HAP-1 (cell line): Measurements from ENCODE around the gene ALDH3B2.
"Not testable (repeated sequence)": the region's sequence is repeated elsewhere in the genome, so short reads cannot be mapped to it uniquely, and the experiment has no call there.

ENCODE experiments used
- DNase-seq, 2 experiments: peaks; one replicate each; pipeline ENCODE4 v3.0.0-alpha.2; 2016 to 2020; ENCODE audit warnings: low spot score in 2 of 2
- H3K27me3 ChIP-seq: fragments of 250-450 bp; sonication (Bioruptor Pico); 2 replicates; pipeline ENCODE4 v1.5.1; 2020; ENCODE audit warnings: low read depth, mild to moderate bottlenecking, moderate library complexity
- H3K36me3 ChIP-seq: fragments of 250-450 bp; sonication (Bioruptor Pico); replicated peaks from 2 replicates; pipeline ENCODE4 v1.5.1; 2020; ENCODE audit warnings: mild to moderate bottlenecking
- H3K4me1 ChIP-seq: fragments of 250-450 bp; sonication (Bioruptor Pico); 2 replicates; pipeline ENCODE4 v1.5.1; 2020; ENCODE audit warnings: mild to moderate bottlenecking
- H3K4me3 ChIP-seq: fragments of 250-450 bp; sonication (Bioruptor Pico); 2 replicates; pipeline ENCODE4 v1.5.1; 2020; ENCODE audit warnings: mild to moderate bottlenecking, moderate library complexity
- H3K9me3 ChIP-seq: fragments of 250-450 bp; sonication (Bioruptor Pico); 2 replicates; pipeline ENCODE4 v1.5.1; 2020; ENCODE audit warnings: mild to moderate bottlenecking, moderate library complexity
- in situ Hi-C: fragments of 300-500 bp; cut with MboI; formaldehyde crosslinking; loops from 3 replicates; pipeline ENCODE4 v1.14.3; 2020; ENCODE audit warnings: low sequenced_read_pairs, inconsistent platforms, mixed read lengths

The ALDH3B2 gene

GRCh38 chr11:67662142-67662834 lies 12.1 kb downstream of the ALDH3B2 start:
- Histone ChIP-seq H3K27me3 (no peaks in the 10 kb centered on the region), H3K4me1 (no peaks in the 10 kb centered on the region), H3K9me3 (peaks cover 5% of the 10 kb centered on the region; the same call in 1 of the 2 replicates), H3K36me3 (no peaks in the 10 kb centered on the region), H3K4me3 (no peak overlapping the region)
- no peak for DNase-seq
- in situ Hi-C loops = no loop called here

DNA sequence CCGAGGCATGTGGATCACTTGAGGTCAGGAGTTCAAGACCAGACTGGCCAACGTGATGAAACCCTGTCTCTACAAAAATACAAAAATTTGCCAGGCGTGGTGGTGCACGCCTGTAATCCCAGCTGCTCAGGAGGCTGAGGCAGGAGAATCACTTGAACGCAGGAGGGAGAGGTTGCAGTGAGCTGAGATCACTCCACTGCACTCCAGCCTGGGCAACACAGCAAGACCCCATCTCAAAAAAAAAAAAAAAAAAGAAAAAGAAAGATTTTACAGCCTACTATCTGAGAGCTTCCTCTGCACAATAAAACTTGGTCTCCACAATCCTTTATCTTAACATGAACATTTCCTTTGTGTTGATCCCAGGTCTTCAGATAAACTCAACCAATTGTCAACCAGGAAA lies 13.7 kb downstream of the ALDH3B2 start:
- H3K4me1 ChIP-seq, DNase-seq, H3K27me3 ChIP-seq, H3K4me3 ChIP-seq, in situ Hi-C loops, H3K36me3 ChIP-seq: not testable (repeated sequence)
- peaks cover 12% of the 10 kb centered on the region; the same call in 1 of the 2 replicates for H3K9me3 ChIP-seq

DNA sequence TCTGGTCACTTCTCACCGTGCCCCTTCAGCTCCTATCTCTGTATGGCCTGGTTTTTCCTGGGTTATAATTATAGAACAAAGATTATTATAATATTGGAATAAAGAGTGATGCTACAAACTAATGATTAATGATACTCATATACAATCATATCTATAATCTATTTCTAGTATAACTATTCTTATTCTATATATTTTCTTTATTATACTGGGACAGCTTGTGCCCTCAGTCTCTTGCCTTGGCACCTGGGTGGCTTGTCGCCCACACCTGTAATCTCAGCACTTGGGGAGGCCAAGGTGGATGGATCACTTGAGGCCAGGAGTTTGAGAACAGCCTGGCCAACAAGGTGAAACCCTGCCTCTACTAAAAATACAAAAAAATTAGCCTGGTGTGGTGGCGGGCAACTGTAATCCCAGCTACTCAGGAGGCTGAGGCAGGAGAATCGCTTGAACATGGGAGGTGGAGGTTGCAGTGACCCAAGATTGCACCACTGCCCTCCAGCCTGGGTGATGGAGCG lies 14.7 kb downstream of the ALDH3B2 start:
- H3K9me3 ChIP-seq = peaks cover 16% of the 10 kb centered on the region
- H3K36me3 ChIP-seq, DNase-seq, in situ Hi-C loops, H3K27me3 ChIP-seq, H3K4me1 ChIP-seq, H3K4me3 ChIP-seq: not testable (repeated sequence)

DNA sequence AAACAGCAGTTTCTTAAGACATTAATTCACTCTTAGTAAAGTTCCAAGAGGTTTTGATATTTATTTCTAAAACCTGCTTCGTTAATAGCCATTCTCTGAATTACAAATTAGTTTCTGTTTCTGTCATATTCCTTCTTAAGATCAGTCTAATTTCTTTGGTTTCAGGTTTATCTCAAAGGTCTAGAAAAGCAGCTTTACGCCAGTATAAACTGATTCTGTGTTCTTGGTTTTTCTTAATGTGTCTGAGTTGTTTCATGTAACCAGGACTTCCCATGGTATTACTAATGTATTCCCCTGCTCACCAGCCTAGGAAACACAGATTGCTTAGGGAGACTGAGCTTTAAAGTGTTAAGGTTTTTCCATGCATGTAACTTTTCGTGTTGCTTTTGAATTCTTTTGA lies 17.1 kb downstream of the ALDH3B2 start:
- no peak overlapping the region for H3K4me3 ChIP-seq
- in situ Hi-C loops = no loop called here
- no peaks in the 10 kb centered on the region for H3K27me3 ChIP-seq
- H3K4me1 ChIP-seq = no peaks in the 10 kb centered on the region; the same call in 1 of the 2 replicates
- no peaks in the 10 kb centered on the region for H3K36me3 ChIP-seq
- peaks cover 16% of the 10 kb centered on the region for H3K9me3 ChIP-seq
- DNase-seq = no peak

- DNase-seq = no peak
- Histone ChIP-seq H3K27me3 (no peaks in the 10 kb centered on the region), H3K9me3 (peaks cover 16% of the 10 kb centered on the region), H3K36me3 (no peaks in the 10 kb centered on the region), H3K4me3 (no peak overlapping the region), H3K4me1 (no peaks in the 10 kb centered on the region; the same call in 1 of the 2 replicates)
- in situ Hi-C loops = no loop called here
These were observed 18.0 kb downstream of the ALDH3B2 start for GRCh38 chr11:67656278-67656922.

- H3K36me3 ChIP-seq = no peaks in the 10 kb centered on the region
- DNase-seq = no peak
- H3K27me3 ChIP-seq = no peaks in the 10 kb centered on the region
- in situ Hi-C loops = no loop called here
- H3K9me3 ChIP-seq = peaks cover 16% of the 10 kb centered on the region
- no peak overlapping the region for H3K4me3 ChIP-seq
- no peaks in the 10 kb centered on the region; the same call in 1 of the 2 replicates for H3K4me1 ChIP-seq
These were observed 20.2 kb downstream of the ALDH3B2 start for GRCh38 chr11:67654225-67654624.

DNA sequence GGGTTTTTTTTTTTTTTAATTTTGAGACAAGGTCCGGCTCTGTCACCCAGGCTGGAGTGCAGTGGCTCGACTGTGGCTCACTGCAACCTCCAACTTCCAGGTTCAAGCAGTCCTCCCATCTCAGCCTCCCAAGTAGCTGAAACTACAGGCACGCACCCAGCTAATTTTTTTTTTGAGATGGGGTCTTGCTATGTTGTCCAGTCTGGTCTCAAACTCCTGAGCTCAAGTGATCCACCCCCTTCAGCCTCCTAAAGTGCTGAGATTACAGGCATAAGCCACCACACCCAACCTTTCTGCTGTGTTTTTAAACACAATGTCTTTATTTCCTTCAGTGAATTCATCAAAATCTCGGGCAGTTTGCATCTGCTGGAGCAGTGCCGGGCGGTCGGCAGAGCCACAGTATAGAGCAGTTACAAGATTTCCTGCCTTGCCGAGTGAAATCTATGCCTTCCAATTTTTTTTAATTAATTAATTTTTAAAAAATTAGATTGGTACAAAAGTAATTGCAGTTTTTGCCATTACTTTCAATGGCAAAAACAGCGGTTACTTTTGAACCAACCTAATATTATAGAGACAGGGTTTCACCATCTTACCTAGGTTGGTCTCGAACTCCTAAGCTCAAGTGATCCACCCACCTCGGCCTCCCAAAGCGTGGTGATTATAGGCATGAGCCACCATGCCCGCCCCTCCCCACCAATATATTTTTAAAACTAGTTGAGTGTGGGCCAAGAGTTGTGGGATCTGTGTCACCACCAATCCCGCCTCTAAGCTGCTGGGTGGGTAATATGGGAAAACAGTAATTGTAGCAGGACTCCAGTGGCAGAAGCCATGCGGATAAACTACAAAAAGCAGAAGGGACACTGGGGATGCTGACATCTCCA lies 21.2 kb downstream of the ALDH3B2 start:
- in situ Hi-C loops = no loop called here
- Histone ChIP-seq H3K4me3 (no peak overlapping the region), H3K9me3 (peaks cover 16% of the 10 kb centered on the region), H3K27me3 (no peaks in the 10 kb centered on the region), H3K4me1 (no peaks in the 10 kb centered on the region; the same call in 1 of the 2 replicates), H3K36me3 (no peaks in the 10 kb centered on the region)
- DNase-seq = no peak

DNA sequence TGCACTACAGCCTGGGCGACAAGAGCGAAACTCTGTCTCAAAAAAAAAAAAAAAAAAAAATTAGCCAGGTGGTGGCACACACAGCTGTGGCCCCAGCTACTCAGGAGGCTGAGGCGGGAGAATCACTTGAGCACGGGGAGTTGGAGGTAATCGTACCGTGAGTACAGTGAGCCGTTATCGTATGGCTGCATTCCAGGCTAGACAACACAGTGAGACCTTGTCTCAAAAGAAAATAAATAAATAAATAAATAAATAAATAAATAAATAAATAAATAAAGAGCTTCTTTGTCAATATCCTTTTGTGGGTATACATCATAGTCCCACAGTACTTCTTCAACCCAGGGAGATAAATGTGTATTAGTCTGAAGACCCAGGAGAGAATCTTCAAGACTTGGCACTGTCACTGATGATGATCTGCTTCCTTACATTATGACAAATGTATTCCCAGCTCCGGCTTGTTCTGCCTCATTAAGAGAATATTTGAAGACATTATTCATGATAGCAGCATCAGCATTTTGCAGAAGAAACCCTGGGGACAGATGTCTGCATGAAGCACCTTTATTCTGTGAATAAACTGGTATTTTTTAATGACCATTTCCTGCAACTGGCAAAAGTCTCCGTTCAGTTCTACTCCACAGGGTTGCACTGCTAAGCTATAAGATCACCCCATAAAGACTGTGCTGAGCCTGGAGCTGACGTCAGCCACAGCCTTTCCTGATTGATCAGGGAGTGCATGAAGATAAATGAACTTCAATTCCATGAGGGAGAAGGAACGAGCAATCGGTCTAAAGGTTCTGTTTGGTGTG lies 22.2 kb downstream of the ALDH3B2 start:
- H3K4me3 ChIP-seq = no peak overlapping the region
- H3K27me3 ChIP-seq = no peaks in the 10 kb centered on the region
- no peaks in the 10 kb centered on the region for H3K36me3 ChIP-seq
- H3K9me3 ChIP-seq = peaks cover 11% of the 10 kb centered on the region
- no peaks in the 10 kb centered on the region; the same call in 1 of the 2 replicates for H3K4me1 ChIP-seq
- no peak for DNase-seq
- in situ Hi-C loops = no loop called here

GRCh38 chr11:67649634-67650510 lies 24.6 kb downstream of the ALDH3B2 start:
- H3K36me3 ChIP-seq = no peaks in the 10 kb centered on the region
- H3K4me3 ChIP-seq = no peak overlapping the region
- H3K9me3 ChIP-seq = no peaks in the 10 kb centered on the region
- no peaks in the 10 kb centered on the region; the same call in 1 of the 2 replicates for H3K4me1 ChIP-seq
- H3K27me3 ChIP-seq = no peaks in the 10 kb centered on the region
- no peak for DNase-seq
- in situ Hi-C loops = no loop called here

DNA sequence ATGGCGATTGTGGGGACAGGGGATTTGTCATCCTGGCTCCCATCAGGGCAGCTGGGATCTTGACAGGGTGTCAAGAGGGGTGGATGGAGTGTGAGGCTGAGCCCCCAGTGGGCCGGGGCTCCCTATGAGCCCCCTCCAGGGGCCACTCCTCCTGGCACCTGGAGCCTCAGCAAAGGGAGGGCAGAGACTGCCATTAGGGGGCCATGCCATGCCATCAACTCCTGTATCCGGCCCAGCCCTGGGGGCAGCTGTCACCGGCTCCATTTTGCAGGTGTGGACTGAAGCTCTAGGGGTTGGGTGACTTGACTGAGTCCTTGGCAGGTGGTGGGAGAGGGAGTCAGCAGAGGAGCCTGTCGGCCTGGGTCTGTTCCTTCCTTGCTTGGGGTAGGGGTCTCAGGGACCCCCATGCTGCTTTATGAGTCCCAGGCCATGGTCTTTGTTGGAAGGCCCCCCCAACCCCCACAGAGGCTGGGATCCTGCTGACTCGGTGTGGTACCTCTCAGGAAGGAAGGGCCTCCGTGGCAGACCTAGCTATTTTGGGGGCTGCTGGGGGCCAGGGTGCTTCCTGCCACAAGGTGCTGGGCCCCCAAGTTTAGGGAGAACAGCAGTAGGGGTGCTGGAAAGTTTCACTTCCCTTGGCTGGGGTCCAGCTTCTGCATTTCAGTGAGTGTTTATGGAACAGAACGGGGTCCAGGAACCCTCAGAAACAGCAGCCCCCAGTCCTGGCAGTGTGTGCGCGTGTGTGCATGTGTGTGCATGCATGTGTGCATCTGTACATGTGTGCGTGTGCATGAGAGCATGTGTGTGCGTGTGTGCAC lies 25.4 kb downstream of the ALDH3B2 start:
- DNase-seq = no peak
- no peaks in the 10 kb centered on the region; the same call in 1 of the 2 replicates for H3K4me1 ChIP-seq
- H3K27me3 ChIP-seq = no peaks in the 10 kb centered on the region
- H3K36me3 ChIP-seq = no peaks in the 10 kb centered on the region
- no peak overlapping the region for H3K4me3 ChIP-seq
- H3K9me3 ChIP-seq = no peaks in the 10 kb centered on the region; the same call in none of the 2 replicates
- in situ Hi-C loops = no loop called here

GRCh38 chr11:67648140-67648795 lies 26.2 kb downstream of the ALDH3B2 start:
- no peak overlapping the region for H3K4me3 ChIP-seq
- H3K36me3 ChIP-seq = no peaks in the 10 kb centered on the region
- H3K9me3 ChIP-seq = no peaks in the 10 kb centered on the region; the same call in none of the 2 replicates
- in situ Hi-C loops = no loop called here
- DNase-seq = peak in 1 of 2 experiments; percentile 39
- no peaks in the 10 kb centered on the region for H3K27me3 ChIP-seq
- H3K4me1 ChIP-seq = no peaks in the 10 kb centered on the region; the same call in 1 of the 2 replicates
